Pancreas (tissue), 10 donors: Measurements from ENCODE around the gene HYI. TPM values are rescaled to one million over a fixed set of nuclear protein-coding genes. Genes with fewer than 3 reads are reported as not detected.
"Not testable (repeated sequence)": the region's sequence is repeated elsewhere in the genome, so short reads cannot be mapped to it uniquely, and the experiment has no call there.

Experiments used
- ATAC-seq, 4 donors: fragments of 200-7000 bp; cut with Tn5 transposase; one replicate each; pipeline versions ENCODE4 v1.8.0 to v1.9.1; 2020; ENCODE audit warnings: mild to moderate bottlenecking in 4 of 4, moderate library complexity in 4 of 4
- DNase-seq, 6 donors: peaks; one replicate each; pipeline ENCODE4 v3.0.0-alpha.2; 2020
- FAIRE-seq: peaks from 2 replicates; lab custom pipeline; 2012; peaks lifted over from hg19 to GRCh38; lab: Jason Lieb, UNC
- H3K27ac ChIP-seq, 4 donors: fragments of 200-600 bp; sonication (generic); 1 replicate in 3 of 4; 2 replicates in 1 of 4; pipeline versions ENCODE4 v1.5.0 to v1.8.0; 2020
- H3K27me3 ChIP-seq, 4 donors: fragments of 200-600 bp; one replicate each; pipeline ENCODE4 v1.8.0; 2021
- H3K36me3 ChIP-seq, 3 donors: fragments of 200-600 bp; sonication (generic) in 1 of 3; one replicate each; pipeline versions ENCODE4 v1.5.0 to v1.8.0; 2020 to 2021
- H3K4me1 ChIP-seq, 3 donors: fragments of 200-600 bp; one replicate each; pipeline ENCODE4 v1.8.0; 2021
- H3K4me3 ChIP-seq, 4 donors: fragments of 200-600 bp; sonication (generic) in 2 of 4; one replicate each; pipeline versions ENCODE4 v1.5.0 to v1.8.0; 2020 to 2021
- H3K9me3 ChIP-seq, 4 donors: fragments of 200-600 bp; one replicate each; pipeline ENCODE4 v1.8.0; 2021
- CTCF ChIP-seq, 4 donors: fragments of 200-600 bp; sonication (generic) in 3 of 4; IDR thresholded peaks; one replicate each; pipeline versions ENCODE4 v1.5.0 to v1.8.0; 2021; ENCODE audit warnings: antibody characterized with exemption in 4 of 4
- WGBS, 2 donors: extraction: QIAGEN DNeasy Blood & Tissue Kit; methylation state at CpG; one replicate each; pipeline ENCODE4 v1.1.7; 2013; 5-methylcytosine and 5-hydroxymethylcytosine counted together
- intact Hi-C, 3 donors: fragments of 100-400 bp; cut with DNase I; formaldehyde crosslinking; loops; one replicate each; pipeline versions ENCODE4 v1.11.1 to v1.14.2; 2022
- polyA plus RNA-seq, 2 donors: library from polyadenylated mRNA; stranded (reverse); fragments of 200-250 nt; gene quantifications; one replicate each; pipeline ENCODE4 v1.2.3, GENCODE V29; 2013
- total RNA-seq, 6 donors: library from RNA; stranded (reverse); fragmentation: NEBNext Ultra II Directional in 4 of 6; extraction: Animal tissue kit (Norgen Biotek cat#: 25700) in 4 of 6; gene quantifications; one replicate each; pipeline versions ENCODE4 v1.2.1 to v1.2.4, GENCODE V29; 2021 to 2023
- donor health status: healthy with polysubstance abuse.
- donor health status: DM: no; HTN: no; CAD: no; lungs with moderate emphysema.
- donor health status: DM: no; HTN: no; CAD: no.
- donor health status: control.
- donor health status: control.
- donor health status: Bipolar disorder and iron deficiency.
- donor health status: DM: yes; HTN: yes; CAD: no.
- donor health status: DM: no; HTN: no; CAD: no.
- donor health status: DM: no; HTN: no; CAD: no.
- donor health status: DM: yes; HTN: yes; CAD: no.

The HYI gene
- total RNA-seq, result 10 to 100 TPM; 39.9 to 73.1 (median 55.0) TPM
- 100 to 1,000 TPM; 229 to 235 TPM for polyA plus RNA-seq

- Histone ChIP-seq H3K36me3 (peaks cover 0 to 30% (median 13%) of the 10 kb centered on the region in 3 donors), H3K9me3 (no peaks in the 10 kb centered on the region), H3K27me3 (no peaks in the 10 kb centered on the region), H3K4me1 (peaks cover 0 to 4% (median 0%) of the 10 kb centered on the region in 3 donors), H3K27ac (peak within 1 kb of the TSS; percentile 85 to 91 (median 90)), H3K4me3 (peak within 1 kb of the TSS; percentile 21 to 67 (median 52))
- FAIRE-seq, result no peak
- DNase-seq, result peak; percentile 86 to 93 (median 87)
- 1% methylated on average over 63 to 87 of the region's 87 CpGs for WGBS, 2 donors
- no peak for TF ChIP-seq CTCF (IDR thresholded peaks at IDR 0.05)
- intact Hi-C loops, result no loop called here
- peak; percentile 74 to 83 (median 77) for ATAC-seq
Measured at GRCh38 chr1:43453442-43454269, at the start of gene HYI. TSS of gene HYI (minus strand) at chr1:43453931. CDS start at chr1:43453793, 138 bp downstream.

- WGBS, 2 donors, result 95 to 96% methylated on average over 12 to 18 of the region's 33 CpGs
- H3K27me3 ChIP-seq, H3K27ac ChIP-seq, DNase-seq, H3K4me3 ChIP-seq, H3K9me3 ChIP-seq, FAIRE-seq, ATAC-seq, H3K4me1 ChIP-seq, H3K36me3 ChIP-seq: not testable (repeated sequence)
- intact Hi-C loops, result loop anchor here in 1 of 3 donors (10.0 kb wide), 1 partner anchor 57 kb away; no protein-coding TSS in a partner anchor
Measured at GRCh38 chr1:43501806-43502205, 48.1 kb upstream of the HYI start.

- DNase-seq (no peak), ATAC-seq (no peak), FAIRE-seq (no peak)
- H3K9me3 ChIP-seq, result no peaks in the 10 kb centered on the region
- H3K4me3 ChIP-seq, result no peak overlapping the region
- TF ChIP-seq CTCF (IDR thresholded peaks at IDR 0.05), result no peak
- no peaks in the 10 kb centered on the region for H3K27me3 ChIP-seq
- intact Hi-C loops, result loop anchor here in 1 of 3 donors (10.0 kb wide), 1 partner anchor 55 kb away; no protein-coding TSS in a partner anchor
- WGBS, 2 donors, result 87 to 93% methylated on average over 6 of the region's 6 CpGs
- H3K27ac ChIP-seq, result no peak overlapping the region
- no peaks in the 10 kb centered on the region for H3K36me3 ChIP-seq
- H3K4me1 ChIP-seq, result no peaks in the 10 kb centered on the region
Measured at GRCh38 chr1:43499898-43500297, 46.2 kb upstream of the HYI start.

- TF ChIP-seq CTCF (IDR thresholded peaks at IDR 0.05), result no peak
- no peak for FAIRE-seq
- Histone ChIP-seq H3K4me3 (no peak overlapping the region), H3K27ac (no peak overlapping the region), H3K36me3 (no peaks in the 10 kb centered on the region), H3K27me3 (no peaks in the 10 kb centered on the region), H3K9me3 (no peaks in the 10 kb centered on the region), H3K4me1 (no peaks in the 10 kb centered on the region)
- 92 to 94% methylated on average over 7 of the region's 7 CpGs for WGBS, 2 donors
- intact Hi-C loops, result no loop called here
- no peak for DNase-seq
- ATAC-seq, result no peak
Measured at GRCh38 chr1:43495204-43495603, 41.5 kb upstream of the HYI start.

- Histone ChIP-seq H3K27ac (no peak overlapping the region), H3K36me3 (no peaks in the 10 kb centered on the region), H3K27me3 (no peaks in the 10 kb centered on the region), H3K4me1 (no peaks in the 10 kb centered on the region), H3K4me3 (no peak overlapping the region), H3K9me3 (no peaks in the 10 kb centered on the region)
- ATAC-seq (no peak), DNase-seq (no peak), FAIRE-seq (no peak)
- intact Hi-C loops, result no loop called here
- TF ChIP-seq CTCF (IDR thresholded peaks at IDR 0.05), result no peak
- WGBS, 2 donors, result 75 to 81% methylated on average over 11 of the region's 11 CpGs
Measured at GRCh38 chr1:43493661-43494450, 40.1 kb upstream of the HYI start.
